Nephron (organoid): ENCODE data around the gene BRD1.

Experiments
- H3K27ac Mint-ChIP-seq, 3 experiments: 2 replicates each; pipeline ENCODE4 v1.8.0; 2020; ENCODE audit warnings: mixed read lengths in 3 of 3, mild to moderate bottlenecking in 2 of 3, moderate library complexity in 1 of 3
- H3K27me3 Mint-ChIP-seq: 2 replicates; pipeline ENCODE4 v1.8.0; 2021; ENCODE audit warnings: low read depth, mild to moderate bottlenecking, moderate library complexity, mixed read lengths
- H3K36me3 Mint-ChIP-seq: 2 replicates; pipeline ENCODE4 v1.8.0; 2020; ENCODE audit warnings: low read depth, mixed read lengths
- H3K4me1 Mint-ChIP-seq: 2 replicates; pipeline ENCODE4 v1.8.0; 2020; ENCODE audit warnings: mixed read lengths
- H3K4me3 Mint-ChIP-seq, 3 experiments: 2 replicates each; pipeline ENCODE4 v1.8.0; 2020; ENCODE audit warnings: mild to moderate bottlenecking in 3 of 3, mixed read lengths in 3 of 3, moderate library complexity in 2 of 3
- H3K9me3 Mint-ChIP-seq: 2 replicates; pipeline ENCODE4 v1.8.0; 2020; ENCODE audit warnings: mixed read lengths
- TF ChIP-seq, protein P1 (sequence below), 3 experiments: fragments of 200-600 bp; sonication (generic); IDR thresholded peaks; one replicate each; pipeline ENCODE4 v1.5.0; 2021; ENCODE audit warnings: antibody characterized with exemption in 3 of 3; ENCODE audit not compliant: unreplicated experiment in 3 of 3

Gene BRD1

GRCh38 chr22:49728570-49729271 lies 99.0 kb downstream of the BRD1 start:
- Mint-ChIP-seq H3K4me3 (no peak overlapping the region), H3K27me3 (peaks cover 82% of the 10 kb centered on the region), H3K4me1 (no peaks in the 10 kb centered on the region), H3K36me3 (no peaks in the 10 kb centered on the region), H3K9me3 (peaks cover 6% of the 10 kb centered on the region), H3K27ac (no peak overlapping the region)
- TF ChIP-seq, protein P1, sequence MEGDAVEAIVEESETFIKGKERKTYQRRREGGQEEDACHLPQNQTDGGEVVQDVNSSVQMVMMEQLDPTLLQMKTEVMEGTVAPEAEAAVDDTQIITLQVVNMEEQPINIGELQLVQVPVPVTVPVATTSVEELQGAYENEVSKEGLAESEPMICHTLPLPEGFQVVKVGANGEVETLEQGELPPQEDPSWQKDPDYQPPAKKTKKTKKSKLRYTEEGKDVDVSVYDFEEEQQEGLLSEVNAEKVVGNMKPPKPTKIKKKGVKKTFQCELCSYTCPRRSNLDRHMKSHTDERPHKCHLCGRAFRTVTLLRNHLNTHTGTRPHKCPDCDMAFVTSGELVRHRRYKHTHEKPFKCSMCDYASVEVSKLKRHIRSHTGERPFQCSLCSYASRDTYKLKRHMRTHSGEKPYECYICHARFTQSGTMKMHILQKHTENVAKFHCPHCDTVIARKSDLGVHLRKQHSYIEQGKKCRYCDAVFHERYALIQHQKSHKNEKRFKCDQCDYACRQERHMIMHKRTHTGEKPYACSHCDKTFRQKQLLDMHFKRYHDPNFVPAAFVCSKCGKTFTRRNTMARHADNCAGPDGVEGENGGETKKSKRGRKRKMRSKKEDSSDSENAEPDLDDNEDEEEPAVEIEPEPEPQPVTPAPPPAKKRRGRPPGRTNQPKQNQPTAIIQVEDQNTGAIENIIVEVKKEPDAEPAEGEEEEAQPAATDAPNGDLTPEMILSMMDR (IDR thresholded peaks at IDR 0.05; ENCODE audit: unreplicated experiment in 3 of 3) = no peak

GRCh38 chr22:49727881-49728569 lies 99.6 kb downstream of the BRD1 start:
- Mint-ChIP-seq H3K36me3 (no peaks in the 10 kb centered on the region), H3K27me3 (peaks cover 82% of the 10 kb centered on the region), H3K27ac (no peak overlapping the region), H3K9me3 (peaks cover under 1% of the 10 kb centered on the region), H3K4me1 (no peaks in the 10 kb centered on the region), H3K4me3 (no peak overlapping the region)
- TF ChIP-seq, protein P1 (IDR thresholded peaks at IDR 0.05; ENCODE audit: unreplicated experiment in 3 of 3) = no peak

DNA sequence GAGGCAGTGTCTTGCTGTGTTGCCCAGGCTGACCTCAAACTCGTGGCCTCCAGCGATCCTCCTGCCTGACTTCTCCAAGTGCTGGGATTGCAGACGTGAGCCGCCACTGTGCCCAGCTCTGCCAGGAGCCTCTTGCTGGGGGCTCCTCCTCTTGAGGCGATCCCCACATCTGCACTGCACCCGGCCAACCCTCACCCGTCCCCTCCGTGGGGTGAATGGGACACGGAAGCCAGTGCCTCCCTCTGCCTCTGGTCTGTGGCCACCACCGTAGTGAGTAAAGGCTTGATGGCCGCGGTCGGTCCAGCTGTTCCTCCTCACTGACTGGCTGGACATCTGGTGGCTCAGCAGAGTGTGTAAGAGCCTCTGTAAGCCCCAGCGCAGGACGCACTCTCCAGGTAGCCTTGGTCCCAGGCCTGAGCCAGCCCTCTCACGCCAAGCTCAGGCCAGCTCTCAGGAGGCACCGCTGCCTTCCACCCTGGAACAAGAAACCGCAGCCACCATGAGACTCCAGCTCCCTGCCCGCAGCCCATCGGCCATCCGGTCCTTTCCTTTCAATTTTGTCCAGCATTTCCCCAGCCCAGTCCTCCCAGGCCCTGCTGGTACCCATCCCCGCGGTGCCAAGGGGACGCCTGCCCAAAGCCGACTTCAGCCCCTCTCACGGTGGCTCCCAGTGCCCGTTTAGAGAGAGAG lies 100.3 kb downstream of the BRD1 start:
- Mint-ChIP-seq H3K4me3 (no peak overlapping the region), H3K27ac (no peak overlapping the region), H3K9me3 (no peaks in the 10 kb centered on the region), H3K36me3 (no peaks in the 10 kb centered on the region), H3K27me3 (peaks cover 84% of the 10 kb centered on the region), H3K4me1 (no peaks in the 10 kb centered on the region)
- TF ChIP-seq, protein P1 (IDR thresholded peaks at IDR 0.05; ENCODE audit: unreplicated experiment in 3 of 3) = no peak

DNA sequence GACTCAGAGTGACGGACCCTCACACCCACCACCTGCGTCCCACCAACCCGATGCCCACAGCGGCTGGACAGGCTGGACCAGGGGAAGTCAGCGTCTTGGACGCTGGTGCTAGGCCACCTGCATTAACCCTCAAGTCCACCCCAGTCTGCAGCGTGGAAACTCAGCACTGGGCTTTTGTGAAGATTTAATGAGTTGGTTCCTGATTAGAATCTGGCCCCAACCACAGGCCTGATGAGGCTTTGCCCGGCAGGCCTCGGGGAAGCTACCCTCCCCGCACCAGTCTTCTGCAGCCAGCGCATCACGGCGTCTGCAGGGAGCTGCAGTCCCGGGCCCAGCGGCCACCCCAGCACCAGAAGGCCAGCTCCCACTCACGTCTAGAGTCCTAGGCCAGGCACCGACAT lies 101.0 kb downstream of the BRD1 start:
- no peak overlapping the region for H3K27ac Mint-ChIP-seq
- no peaks in the 10 kb centered on the region for H3K9me3 Mint-ChIP-seq
- no peak overlapping the region for H3K4me3 Mint-ChIP-seq
- H3K36me3 Mint-ChIP-seq = no peaks in the 10 kb centered on the region
- H3K4me1 Mint-ChIP-seq = no peaks in the 10 kb centered on the region
- peaks cover 88% of the 10 kb centered on the region for H3K27me3 Mint-ChIP-seq
- TF ChIP-seq, protein P1 (IDR thresholded peaks at IDR 0.05; ENCODE audit: unreplicated experiment in 3 of 3) = no peak

DNA sequence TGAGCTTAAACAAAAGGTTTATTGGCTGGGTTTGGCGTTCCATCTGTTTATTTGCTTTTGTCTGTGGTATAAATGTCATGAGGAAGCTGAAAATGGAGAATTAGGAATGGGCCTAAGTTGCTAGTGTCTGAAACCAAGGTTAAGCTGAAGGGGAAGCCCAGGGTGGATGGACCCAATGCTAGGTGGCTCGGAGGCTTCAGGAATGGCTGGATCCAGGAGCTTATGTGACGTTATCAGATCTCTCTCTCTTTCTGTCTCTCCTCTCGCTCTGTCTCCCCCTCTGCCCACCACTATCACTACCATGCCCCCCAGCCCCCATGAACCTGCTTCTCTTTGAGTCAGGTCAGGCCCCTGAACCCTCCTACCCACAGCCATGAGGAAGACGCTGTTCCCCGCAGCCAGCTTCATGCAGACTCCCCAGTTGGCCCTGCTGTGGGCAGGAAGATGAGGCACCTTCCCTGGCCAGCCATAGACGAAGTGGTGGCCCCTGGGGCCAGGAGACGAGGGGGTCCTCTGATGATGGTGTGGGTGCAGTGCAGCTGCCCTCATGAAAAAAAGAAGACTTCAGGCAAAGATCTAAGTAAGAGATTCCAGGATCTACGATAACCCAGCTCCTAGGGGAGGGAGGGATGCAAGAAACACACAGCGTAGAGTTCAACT lies 101.5 kb downstream of the BRD1 start:
- Mint-ChIP-seq H3K27ac (no peak overlapping the region), H3K9me3 (no peaks in the 10 kb centered on the region), H3K4me1 (no peaks in the 10 kb centered on the region), H3K27me3 (peaks cover 94% of the 10 kb centered on the region), H3K36me3 (no peaks in the 10 kb centered on the region), H3K4me3 (no peak overlapping the region)
- TF ChIP-seq, protein P1 (IDR thresholded peaks at IDR 0.05; ENCODE audit: unreplicated experiment in 3 of 3) = no peak
